COR-L47 (cell line): Measurements from ENCODE around the gene APH1A.
"Not testable (repeated sequence)": the region's sequence is repeated elsewhere in the genome, so short reads cannot be mapped to it uniquely, and the experiment has no call there.

Experiments used
- DNase-seq: peaks from one replicate; lab custom pipeline; 2025; lab: John Stamatoyannopoulos, UW

Gene APH1A

DNA sequence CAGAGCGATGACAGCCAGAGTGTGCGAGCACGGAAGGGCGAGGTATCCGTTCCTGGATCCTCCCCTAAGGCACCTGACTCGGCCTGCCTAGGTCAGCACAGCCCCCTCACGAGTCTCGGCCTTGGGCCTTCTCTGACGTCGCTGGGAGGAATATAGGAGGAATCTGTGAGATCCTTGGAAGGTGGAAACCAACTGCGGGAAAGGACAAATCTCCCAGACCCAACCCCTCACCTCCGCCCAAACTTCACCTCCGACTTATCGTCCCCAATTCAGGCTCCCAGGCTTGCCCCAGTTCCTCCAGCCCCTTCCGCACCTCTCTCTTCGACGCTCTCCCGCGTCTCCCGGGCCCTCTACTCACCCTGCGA is 494 bp downstream of the APH1A start:
- DNase-seq, result no peak

DNA sequence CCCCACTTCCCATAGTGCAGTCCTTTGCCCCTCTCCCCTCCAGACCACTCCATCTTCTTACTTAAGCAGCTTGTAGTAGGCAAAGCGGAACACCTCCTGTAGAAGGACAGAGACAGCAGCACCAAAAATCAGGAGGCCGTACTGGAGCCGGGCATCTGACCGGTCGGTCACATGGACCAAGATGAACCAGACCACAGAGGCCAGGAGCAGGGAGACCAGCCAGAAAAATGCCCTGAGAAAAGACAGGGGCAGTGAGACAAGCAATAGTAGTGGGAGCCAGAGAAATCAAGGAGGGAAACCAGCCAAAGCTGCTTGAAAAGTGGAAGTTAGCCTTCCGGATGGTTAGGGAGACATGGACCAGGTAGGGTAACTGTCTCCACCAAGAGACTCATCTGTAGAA is 920 bp downstream of the APH1A start:
- DNase-seq, result no peak

DNA sequence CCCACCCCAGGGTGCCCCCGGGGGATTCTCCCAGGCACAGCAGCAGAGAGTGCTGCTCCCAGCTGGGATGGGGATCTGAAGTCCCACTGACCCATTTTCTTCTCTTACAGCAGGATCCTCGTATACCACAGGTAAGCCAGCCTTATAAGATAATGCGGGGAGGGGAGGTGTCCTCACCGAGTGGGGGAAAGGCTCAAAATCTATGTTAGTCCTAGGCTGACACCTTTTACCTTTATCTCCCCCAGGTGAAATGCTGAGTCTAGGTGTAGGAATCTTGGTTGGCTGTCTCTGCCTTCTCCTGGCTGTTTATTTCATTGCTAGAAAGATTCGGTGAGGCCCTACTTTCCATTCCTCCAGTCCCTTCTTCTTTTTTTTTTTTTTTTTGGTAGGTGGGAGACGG is 5.3 kb downstream of the APH1A start:
- no peak for DNase-seq

DNA sequence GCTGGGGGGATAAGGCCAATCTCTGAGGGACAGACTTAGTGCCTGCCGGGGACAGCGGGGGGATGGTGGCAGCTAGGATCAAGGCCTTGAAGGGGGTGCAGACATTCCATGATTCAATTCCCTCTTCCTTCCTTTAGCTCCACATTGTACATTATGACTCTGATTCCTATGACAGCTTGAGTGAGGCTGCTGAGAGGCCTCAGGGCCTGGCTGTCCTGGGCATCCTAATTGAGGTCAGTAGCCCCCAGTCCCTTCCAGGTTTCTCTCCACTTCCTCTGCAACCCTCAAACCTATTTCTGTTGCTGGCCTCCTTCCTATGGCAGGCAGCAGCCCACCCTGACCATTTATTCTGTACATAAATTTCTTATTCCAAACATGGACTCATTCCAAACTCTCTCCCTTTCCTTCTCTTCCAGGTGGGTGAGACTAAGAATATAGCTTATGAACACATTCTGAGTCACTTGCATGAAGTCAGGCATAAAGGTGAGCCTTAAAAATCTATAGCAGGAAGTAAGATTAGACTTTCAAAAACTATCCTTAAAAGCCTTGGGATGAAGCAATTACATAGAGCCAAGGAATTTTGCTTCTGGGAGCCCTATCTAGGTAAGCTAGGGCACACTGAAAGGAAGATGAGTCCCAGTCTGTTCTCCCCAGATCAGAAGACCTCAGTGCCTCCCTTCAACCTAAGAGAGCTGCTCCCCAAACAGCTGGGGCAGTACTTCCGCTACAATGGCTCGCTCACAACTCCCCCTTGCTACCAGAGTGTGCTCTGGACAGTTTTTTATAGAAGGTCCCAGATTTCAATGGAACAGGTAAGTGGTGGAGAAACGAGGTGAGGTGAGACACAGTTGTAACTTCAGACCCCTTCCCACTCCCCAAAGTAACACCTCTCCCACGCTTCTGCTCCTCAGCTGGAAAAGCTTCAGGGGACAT is 6.2 kb downstream of the APH1A start:
- no peak for DNase-seq

DNA sequence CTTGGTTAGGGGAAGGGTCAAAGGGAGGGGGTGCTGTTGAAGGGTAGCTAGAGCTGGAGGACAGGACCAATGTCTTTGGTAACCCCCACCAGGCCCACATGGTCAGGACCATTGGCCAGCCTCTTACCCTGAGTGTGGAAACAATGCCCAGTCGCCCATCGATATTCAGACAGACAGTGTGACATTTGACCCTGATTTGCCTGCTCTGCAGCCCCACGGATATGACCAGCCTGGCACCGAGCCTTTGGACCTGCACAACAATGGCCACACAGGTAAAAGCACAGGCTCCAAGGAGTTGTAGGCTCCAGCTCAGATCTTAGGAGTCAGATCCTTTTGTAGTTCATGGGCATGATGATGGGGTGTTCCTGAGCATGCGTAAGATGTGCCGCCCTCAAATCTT is 7.4 kb downstream of the APH1A start:
- DNase-seq, result no peak

DNA sequence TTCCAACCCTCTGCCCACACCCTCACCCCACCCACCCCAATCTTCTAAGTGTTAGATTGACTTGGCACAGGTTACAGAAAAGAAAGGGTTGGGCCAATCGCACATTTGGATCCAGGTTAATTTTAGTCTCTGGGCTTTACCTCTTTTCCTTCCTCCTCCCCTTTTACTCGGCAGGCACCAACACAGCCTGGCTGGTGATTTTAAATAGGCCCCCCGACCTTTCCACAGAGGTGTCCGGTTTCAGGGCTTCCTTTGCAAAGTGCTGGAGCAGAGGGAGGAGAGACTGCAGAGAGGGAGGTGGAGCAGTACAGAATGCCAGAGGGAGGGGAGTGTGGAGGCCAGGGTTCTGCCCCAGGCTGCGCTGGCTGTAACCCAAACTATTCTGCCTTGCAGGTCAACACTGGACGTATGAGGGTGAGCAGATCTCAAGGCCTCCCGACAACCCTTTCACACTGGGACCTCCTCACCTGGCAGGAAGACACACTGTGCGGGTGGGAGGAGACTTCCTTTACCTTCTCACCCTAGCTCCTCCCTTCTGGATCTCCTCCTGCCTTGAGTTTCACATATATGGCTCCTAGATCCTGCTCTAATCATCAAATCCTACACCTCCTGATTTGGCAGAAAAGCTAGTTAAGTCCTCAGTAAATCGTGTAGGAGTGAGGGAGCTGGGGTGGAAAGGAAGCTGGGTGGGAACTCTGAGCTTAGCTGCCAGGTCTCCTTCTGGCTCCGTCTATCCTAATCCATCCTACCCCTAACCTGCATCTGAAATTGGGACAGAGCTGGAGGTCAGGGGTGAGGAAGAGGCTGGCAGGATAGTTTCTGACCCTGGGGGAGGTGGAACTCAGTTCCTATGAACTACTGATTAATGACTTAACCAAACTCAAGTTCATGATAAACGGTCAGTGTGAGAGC is 8.8 kb downstream of the APH1A start:
- DNase-seq, result peak; percentile 21

DNA sequence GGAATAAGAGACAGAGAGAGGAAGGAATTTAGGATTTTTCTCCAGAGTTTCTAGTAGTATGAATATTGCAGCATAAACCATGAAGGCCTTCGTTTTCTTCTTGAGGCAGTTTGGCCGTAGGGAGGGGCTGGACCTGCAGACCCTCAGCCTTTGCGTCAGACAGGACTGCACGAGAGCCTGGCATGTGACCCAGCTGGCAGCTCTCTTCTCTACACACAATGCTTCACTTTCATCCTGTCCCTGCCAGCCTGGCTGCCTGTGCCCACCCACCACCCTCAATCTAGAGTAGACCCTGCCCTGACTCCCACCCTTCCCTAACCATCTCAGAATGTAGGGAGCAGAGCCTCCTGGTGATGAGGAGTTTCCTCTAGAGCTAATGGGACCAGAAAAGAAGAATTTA is 9.6 kb downstream of the APH1A start:
- DNase-seq, result no peak

DNA sequence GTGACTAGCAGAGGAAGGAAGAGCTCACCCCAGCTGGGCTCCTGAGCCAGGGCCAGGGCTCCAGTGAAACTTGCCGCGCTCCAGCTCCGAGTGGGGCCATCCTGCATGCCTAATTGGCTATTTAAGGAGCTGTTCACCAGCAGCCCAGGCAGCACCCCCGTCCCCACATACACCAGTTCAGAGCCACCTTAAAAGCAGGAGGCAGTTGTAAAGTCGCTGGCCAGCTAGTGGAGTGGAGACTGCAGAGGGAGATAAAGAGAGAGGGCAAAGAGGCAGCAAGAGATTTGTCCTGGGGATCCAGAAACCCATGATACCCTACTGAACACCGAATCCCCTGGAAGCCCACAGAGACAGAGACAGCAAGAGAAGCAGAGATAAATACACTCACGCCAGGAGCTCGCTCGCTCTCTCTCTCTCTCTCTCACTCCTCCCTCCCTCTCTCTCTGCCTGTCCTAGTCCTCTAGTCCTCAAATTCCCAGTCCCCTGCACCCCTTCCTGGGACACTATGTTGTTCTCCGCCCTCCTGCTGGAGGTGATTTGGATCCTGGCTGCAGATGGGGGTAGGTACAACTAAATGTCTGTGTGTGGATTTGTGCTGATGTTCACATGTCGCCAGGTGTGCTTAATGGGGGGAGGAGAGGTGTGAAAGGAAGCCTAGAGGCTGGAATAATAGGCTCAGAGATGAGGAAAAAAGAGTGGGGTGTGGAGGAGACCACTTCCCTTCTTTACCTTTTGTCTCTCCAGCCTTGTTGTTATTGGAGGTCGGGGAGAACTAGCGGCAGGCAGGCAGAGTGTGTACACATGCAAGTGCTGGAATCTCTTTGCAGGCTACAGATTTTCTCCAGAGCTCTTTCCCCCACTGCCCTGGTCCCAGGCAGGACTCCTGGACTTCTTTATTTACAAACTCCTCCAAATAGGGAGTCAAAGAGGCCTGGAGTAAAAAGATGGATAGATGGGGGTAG is 10.9 kb downstream of the APH1A start, which contains the start of gene CA14:
Gene CA14, plus strand, starts transcription at position 151 of the 962 bp plus-strand sequence. Its CDS starts 355 bp downstream, at position 506.
- DNase-seq, result no peak

DNA sequence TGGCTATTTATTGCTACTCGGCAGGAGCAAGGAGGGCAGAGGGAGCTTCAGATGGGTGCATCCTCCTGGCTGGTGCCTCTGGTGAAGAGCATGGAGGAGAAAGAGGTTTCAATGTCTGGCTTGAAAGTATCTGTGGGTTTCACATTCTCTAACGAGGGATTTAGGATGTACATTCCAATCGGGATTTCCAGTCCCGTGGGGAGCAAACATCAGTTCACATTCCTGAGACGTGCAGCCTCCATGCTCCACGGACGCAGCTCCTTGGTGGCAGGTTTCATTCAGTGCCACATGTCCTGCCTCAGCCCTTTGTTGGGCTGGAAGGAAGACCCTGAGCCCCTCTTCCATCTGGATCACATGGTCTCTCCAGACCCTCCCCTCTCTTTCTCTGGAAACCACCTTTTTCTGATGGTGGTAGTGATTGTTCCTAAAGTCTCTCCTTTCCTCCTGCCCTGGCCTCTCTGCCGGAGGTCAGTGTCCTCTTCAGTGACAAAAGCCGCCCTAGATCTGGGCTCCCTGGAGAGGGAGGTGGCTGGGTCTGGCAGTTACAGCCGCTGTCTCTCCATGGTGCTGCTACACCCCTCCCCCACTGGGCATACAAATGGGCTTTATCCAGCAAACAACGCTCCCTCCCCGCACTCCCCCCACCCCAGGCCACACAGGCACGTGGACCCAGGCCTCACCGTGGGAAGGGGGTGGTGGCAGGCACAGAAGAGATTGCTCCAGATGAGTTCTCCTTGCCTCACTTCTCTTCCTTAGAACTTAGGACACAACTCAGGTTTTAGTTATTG is 12.1 kb downstream of the APH1A start:
- no peak for DNase-seq

GRCh38 chr1:150256198-150256553 is 12.6 kb downstream of the APH1A start:
- DNase-seq, result no peak

- no peak for DNase-seq
These were observed 18.9 kb downstream of the APH1A start for GRCh38 chr1:150249936-150250335.

GRCh38 chr1:150243003-150243402 is 25.8 kb downstream of the APH1A start:
- no peak for DNase-seq

- DNase-seq, result no peak
These were observed 31.1 kb downstream of the APH1A start for GRCh38 chr1:150237746-150238145.

GRCh38 chr1:150237176-150237575 is 31.6 kb downstream of the APH1A start:
- not testable (repeated sequence) for DNase-seq

GRCh38 chr1:150236614-150237100 is 32.2 kb downstream of the APH1A start:
- DNase-seq, result no peak

DNA sequence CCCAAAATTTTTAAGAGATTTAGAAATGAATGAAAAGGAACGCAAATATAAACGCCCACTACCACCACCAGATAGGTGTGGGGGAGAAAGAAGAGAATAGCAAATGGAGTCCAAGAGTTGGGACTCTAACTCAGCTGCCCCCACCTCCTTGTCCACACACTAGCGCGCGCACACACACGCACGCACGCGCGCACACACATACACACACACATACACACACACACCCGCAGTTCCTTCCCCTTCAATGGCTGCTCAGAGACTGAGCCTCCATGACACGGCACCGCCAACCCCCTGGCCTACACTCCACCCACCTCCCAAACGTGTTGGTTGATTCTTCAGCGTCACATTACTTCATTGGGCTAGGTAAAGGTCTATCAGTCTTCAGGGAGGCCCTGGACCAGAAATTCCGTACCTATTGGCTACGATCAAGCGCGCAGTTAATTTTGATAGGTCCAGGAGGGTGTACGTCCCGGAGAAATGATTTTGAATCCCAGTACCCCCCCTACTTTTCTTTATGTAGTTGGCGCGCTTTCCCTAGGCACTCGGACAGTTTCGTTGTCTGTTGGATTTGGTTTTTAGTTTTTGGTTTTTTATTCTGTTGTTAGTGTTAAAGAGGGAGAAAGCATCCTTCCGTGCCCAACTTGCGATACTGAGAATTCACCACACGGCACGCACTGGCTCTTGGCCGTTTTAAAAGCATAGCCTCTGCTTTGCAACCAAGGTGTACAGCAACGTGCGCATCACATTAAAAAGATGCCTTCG is 32.8 kb downstream of the APH1A start, which contains the start of gene ANP32E:
Gene ANP32E, minus strand, starts transcription at position 261 of the 762 bp plus-strand sequence. CDS start 326 bp downstream, outside the sequence.
- DNase-seq, result peak; percentile 99

- DNase-seq, result no peak
These were observed 33.4 kb downstream of the APH1A start for GRCh38 chr1:150235294-150235851.

GRCh38 chr1:150234566-150235293 is 34.1 kb downstream of the APH1A start:
- DNase-seq, result peak; percentile 28

DNA sequence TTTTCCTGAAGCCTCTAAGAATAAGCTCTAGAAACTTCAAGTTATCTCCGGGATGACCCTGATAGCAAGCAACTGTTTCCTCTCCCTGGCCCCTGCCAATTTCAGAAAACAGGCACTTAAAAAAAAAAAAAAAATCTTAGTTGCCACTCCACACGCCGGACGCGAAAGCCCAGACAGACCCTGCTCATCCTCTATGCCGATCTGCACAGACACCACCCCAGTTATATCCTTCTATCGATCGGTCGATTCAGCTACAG is 34.6 kb downstream of the APH1A start:
- DNase-seq, result no peak
